Adipocyte (in vitro differentiated cells): ENCODE data around the gene C3orf38.

Experiments used
- DNase-seq: peaks from one replicate; pipeline ENCODE4 v3.0.0-alpha.2; 2015; ENCODE audit warnings: low read depth
- H3K27me3 ChIP-seq: replicated peaks from 2 replicates; pipeline ENCODE4 v1.7.0; 2013; ENCODE audit warnings: mild to moderate bottlenecking, low read length, moderate library complexity; ENCODE audit not compliant: control insufficient read depth, insufficient read depth
- H3K36me3 ChIP-seq: 2 replicates; pipeline ENCODE4 v1.7.0; 2013; ENCODE audit warnings: low read length, mild to moderate bottlenecking, moderate library complexity; ENCODE audit not compliant: control insufficient read depth, insufficient read depth, severe bottlenecking
- H3K4me1 ChIP-seq: 2 replicates; pipeline ENCODE4 v1.7.0; 2013; ENCODE audit warnings: mild to moderate bottlenecking, low read length, moderate library complexity; ENCODE audit not compliant: control insufficient read depth, insufficient read depth
- H3K4me3 ChIP-seq: 2 replicates; pipeline ENCODE4 v1.7.0; 2013; ENCODE audit warnings: mild to moderate bottlenecking, low read length, moderate library complexity
- H3K9ac ChIP-seq: 2 replicates; pipeline ENCODE4 v1.7.0; 2013; ENCODE audit warnings: mild to moderate bottlenecking, low read length, moderate library complexity
- H3K9me3 ChIP-seq: 2 replicates; pipeline ENCODE4 v1.7.0; 2013; ENCODE audit warnings: mild to moderate bottlenecking, low read length, moderate library complexity; ENCODE audit not compliant: control insufficient read depth

Gene C3orf38

DNA sequence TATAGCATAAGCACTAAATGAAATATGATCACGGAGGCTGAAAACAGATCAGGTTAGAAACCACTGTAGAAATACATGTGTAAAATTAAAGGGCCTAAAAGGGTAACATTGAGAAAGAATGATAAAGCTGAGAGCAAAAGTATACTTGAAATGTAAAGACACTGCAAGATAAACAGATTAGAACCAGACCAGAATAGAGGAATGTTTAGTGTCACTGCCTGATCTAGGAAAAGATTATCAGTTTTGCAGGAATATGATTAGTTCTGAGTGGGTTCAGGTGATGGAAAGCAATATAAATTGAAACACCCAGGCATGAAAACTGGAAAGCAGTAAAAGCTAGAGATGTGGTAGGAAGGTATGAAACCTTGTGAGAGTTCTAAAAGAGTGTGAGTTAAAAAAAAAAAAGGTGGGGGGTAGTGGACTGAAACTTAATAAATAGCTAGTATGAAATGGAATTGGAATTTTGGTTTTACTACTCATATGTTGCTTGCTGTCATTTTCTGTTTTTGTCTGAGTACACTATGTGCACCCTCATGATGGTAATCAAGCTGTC lies 16.0 kb upstream of the C3orf38 start:
- Histone ChIP-seq H3K9me3 (no peaks in the 10 kb centered on the region), H3K27me3 (no peaks in the 10 kb centered on the region), H3K9ac (no peak overlapping the region), H3K4me3 (no peak overlapping the region), H3K36me3 (peaks cover 75% of the 10 kb centered on the region), H3K4me1 (peaks cover 30% of the 10 kb centered on the region)
- DNase-seq = no peak

DNA sequence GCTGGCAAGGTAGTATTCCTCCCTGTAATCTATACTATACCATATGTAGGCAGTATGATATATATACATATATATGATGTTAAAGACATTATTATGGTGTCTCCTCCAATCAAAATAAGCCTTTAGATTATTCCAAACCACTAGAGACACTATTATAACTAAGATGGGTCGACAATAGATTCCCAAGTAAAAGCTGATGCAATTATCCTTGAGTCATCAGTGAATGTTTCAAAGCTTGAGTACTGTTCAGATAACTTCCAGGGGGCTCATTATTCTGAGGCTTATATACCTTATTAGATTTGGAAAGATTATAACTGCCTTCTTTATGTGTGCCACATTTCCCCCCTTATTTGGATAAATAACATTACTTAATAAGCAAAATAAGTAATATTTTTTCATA lies 11.9 kb upstream of the C3orf38 start:
- H3K4me1 ChIP-seq = peaks cover 37% of the 10 kb centered on the region
- no peak overlapping the region for H3K9ac ChIP-seq
- H3K36me3 ChIP-seq = peaks cover 67% of the 10 kb centered on the region
- H3K9me3 ChIP-seq = no peaks in the 10 kb centered on the region
- no peaks in the 10 kb centered on the region for H3K27me3 ChIP-seq
- peak; percentile 48 for DNase-seq
- H3K4me3 ChIP-seq = no peak overlapping the region

DNA sequence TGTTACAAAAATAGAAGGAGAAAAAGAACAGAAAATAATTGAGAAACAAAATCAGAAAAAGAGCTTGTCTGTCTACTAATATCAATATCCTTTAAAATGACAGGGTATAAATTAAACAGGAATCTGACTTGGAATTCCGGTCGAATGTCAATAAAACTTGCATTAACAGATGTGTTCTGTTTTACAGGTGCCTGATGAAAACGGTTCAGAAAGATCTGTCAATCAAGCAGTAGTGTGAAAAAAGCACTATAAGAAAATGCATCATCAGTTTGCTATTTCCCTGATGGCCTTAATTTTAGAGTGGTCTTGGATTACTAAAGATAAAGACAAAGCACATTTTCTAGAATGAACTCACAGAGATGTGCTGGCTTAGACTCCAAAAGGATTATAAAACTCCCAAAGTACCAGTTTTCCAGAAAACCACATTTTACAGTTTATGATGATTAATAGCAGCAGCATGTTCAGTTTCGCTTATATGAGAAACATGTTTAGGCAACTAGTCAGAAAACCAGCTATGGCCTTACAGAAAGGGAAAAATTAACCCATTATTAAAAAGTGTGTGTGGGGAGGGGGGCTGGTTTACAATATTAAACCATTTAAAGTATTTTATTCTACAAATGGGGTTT lies 8.2 kb upstream of the C3orf38 start:
- H3K4me1 ChIP-seq = peaks cover 39% of the 10 kb centered on the region
- DNase-seq = peak; percentile 78
- peak overlapping the region; percentile 53 for H3K9ac ChIP-seq
- no peaks in the 10 kb centered on the region for H3K9me3 ChIP-seq
- peak overlapping the region; percentile 57 for H3K4me3 ChIP-seq
- no peaks in the 10 kb centered on the region for H3K27me3 ChIP-seq
- peaks cover 35% of the 10 kb centered on the region for H3K36me3 ChIP-seq

GRCh38 chr3:88142094-88142624 lies 7.6 kb upstream of the C3orf38 start:
- Histone ChIP-seq H3K27me3 (no peaks in the 10 kb centered on the region), H3K4me3 (peak overlapping the region; percentile 57), H3K36me3 (peaks cover 31% of the 10 kb centered on the region), H3K9ac (peak overlapping the region; percentile 53), H3K9me3 (no peaks in the 10 kb centered on the region), H3K4me1 (peaks cover 39% of the 10 kb centered on the region)
- peak; percentile 51 for DNase-seq

GRCh38 chr3:88147261-88147660 lies 2.5 kb upstream of the C3orf38 start:
- H3K9me3 ChIP-seq = no peaks in the 10 kb centered on the region

DNA sequence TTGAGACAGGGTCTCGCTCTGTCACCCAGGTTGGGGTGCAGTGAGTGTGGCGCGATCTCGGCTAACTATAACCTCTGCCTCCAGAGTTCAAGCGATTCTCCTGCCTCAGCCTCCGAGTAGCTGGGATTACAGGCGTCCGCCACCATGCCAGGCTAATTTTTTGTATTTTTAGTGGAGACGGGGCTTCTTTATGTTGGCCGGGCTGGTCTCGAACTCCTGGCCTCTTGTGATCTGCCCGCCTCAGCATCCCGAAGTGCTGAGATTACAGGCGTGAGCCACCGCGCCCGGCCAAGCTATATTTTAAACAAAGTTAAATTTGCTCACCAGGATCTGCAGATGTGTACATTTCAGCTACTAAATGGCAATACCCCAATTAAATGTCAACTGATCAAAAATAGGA lies 1.1 kb upstream of the C3orf38 start:
- no peaks in the 10 kb centered on the region for H3K27me3 ChIP-seq
- DNase-seq = no peak
- H3K9ac ChIP-seq = peak overlapping the region; percentile 98
- H3K36me3 ChIP-seq = peaks cover 6% of the 10 kb centered on the region
- H3K4me1 ChIP-seq = peaks cover 18% of the 10 kb centered on the region
- no peaks in the 10 kb centered on the region for H3K9me3 ChIP-seq
- H3K4me3 ChIP-seq = peak overlapping the region; percentile 98

More at GRCh38 chr3:88147261-88147660, 2.5 kb upstream of the C3orf38 start:
- no peaks in the 10 kb centered on the region for H3K27me3 ChIP-seq
- no peak overlapping the region for H3K9ac ChIP-seq
- peaks cover 32% of the 10 kb centered on the region for H3K4me1 ChIP-seq
- no peak for DNase-seq
- H3K36me3 ChIP-seq = no peaks in the 10 kb centered on the region
- no peak overlapping the region for H3K4me3 ChIP-seq

DNA sequence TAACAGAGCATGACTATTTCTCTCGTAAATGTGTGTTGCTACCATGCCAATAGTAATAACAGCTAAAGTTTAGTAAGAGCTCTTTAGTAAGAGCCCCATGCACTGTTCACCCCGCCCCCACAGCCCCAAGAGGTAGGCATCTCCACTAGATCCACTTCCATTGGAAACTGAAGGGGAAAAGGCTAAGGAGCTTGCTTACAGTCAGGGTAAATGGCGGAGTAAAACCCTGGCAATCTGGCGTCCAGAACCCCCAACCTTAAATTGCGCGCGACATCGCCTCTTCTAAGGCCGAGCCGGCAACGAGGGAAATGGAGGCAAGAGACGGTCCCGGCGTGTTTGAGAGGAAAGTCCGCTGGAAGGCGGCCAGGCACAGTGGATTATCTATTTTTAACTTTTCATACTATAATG lies 654 bp upstream of the C3orf38 start:
- Histone ChIP-seq H3K9ac (peak overlapping the region; percentile 98), H3K36me3 (peaks cover 11% of the 10 kb centered on the region), H3K4me3 (peak overlapping the region; percentile 98), H3K27me3 (no peaks in the 10 kb centered on the region), H3K4me1 (peaks cover 17% of the 10 kb centered on the region), H3K9me3 (no peaks in the 10 kb centered on the region)
- no peak for DNase-seq

- Histone ChIP-seq H3K4me1 (peaks cover 17% of the 10 kb centered on the region), H3K9me3 (no peaks in the 10 kb centered on the region), H3K4me3 (peak overlapping the region; percentile 98), H3K36me3 (peaks cover 20% of the 10 kb centered on the region), H3K27me3 (no peaks in the 10 kb centered on the region), H3K9ac (peak overlapping the region; percentile 98)
- DNase-seq = peak; percentile 55
Measured at GRCh38 chr3:88150371-88150770, 612 bp downstream of the C3orf38 start.

DNA sequence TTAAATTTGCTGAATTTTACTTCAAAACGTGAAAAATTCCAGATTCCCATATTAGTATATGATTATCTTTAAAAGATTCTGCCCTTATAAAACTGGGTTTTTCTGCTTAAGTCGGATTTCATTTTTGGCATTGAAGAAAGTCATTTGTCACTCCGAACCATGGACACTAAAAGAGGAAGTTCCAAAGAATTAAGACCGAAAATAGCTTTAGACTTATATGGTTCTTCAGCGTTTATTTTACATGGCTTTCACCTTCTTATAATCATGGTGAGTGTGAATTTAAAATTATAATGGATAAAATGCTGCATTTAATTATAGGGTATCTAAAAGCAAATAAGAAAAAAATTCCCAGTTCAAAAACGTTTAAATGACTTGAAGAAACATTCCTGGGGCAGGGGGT lies 1.0 kb downstream of the C3orf38 start:
- peak overlapping the region; percentile 98 for H3K4me3 ChIP-seq
- DNase-seq = peak; percentile 33

GRCh38 chr3:88151358-88151757 lies 1.6 kb downstream of the C3orf38 start:
- peaks cover 17% of the 10 kb centered on the region for H3K4me1 ChIP-seq
- H3K9me3 ChIP-seq = no peaks in the 10 kb centered on the region
- peaks cover 29% of the 10 kb centered on the region for H3K36me3 ChIP-seq
- peak; percentile 39 for DNase-seq
- no peaks in the 10 kb centered on the region for H3K27me3 ChIP-seq
- H3K9ac ChIP-seq = peak overlapping the region; percentile 98
- H3K4me3 ChIP-seq = peak overlapping the region; percentile 98

More for the DNA sequence above, 1.0 kb downstream of the C3orf38 start:
- Histone ChIP-seq H3K27me3 (no peaks in the 10 kb centered on the region), H3K4me1 (peaks cover 17% of the 10 kb centered on the region), H3K9me3 (no peaks in the 10 kb centered on the region), H3K36me3 (peaks cover 24% of the 10 kb centered on the region), H3K9ac (peak overlapping the region; percentile 98)

DNA sequence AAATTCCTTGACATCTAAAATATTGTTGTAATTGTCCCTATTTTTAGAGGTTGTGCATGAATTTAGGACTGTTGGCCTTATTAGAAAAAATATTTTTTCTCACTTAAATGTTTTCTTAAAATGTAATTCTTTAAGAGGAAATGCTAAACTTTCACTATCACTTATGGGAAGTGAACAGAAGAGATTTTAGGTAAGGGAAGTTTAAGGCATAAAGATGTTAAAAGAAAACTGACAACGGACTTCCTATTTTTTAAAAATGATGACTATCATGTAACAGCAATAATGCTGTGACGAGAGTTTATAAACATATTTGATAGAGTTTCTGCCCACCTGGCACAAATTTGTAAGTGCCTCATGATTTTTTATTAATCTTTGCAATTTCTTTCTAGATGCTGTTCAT lies 3.1 kb downstream of the C3orf38 start:
- H3K36me3 ChIP-seq = peaks cover 44% of the 10 kb centered on the region
- H3K4me3 ChIP-seq = no peak overlapping the region
- H3K4me1 ChIP-seq = peaks cover 17% of the 10 kb centered on the region
- no peaks in the 10 kb centered on the region for H3K9me3 ChIP-seq
- no peaks in the 10 kb centered on the region for H3K27me3 ChIP-seq
- no peak overlapping the region for H3K9ac ChIP-seq
- DNase-seq = no peak
